GM19455 (cell line): ENCODE measurements around the gene OR5F1.

Experiments
- ATAC-seq: cut with Tn5 transposase; IDR thresholded peaks from one replicate; pipeline ENCODE4 v1.9.1; 2021; ENCODE audit not compliant: unreplicated experiment

Gene OR5F1

GRCh38 chr11:55994525-55994924, at the start of gene OR5F1:
Gene OR5F1 (minus strand): TSS chr11:55994625. CDS start chr11:55994625, 0 bp downstream.
- no peak for ATAC-seq

DNA sequence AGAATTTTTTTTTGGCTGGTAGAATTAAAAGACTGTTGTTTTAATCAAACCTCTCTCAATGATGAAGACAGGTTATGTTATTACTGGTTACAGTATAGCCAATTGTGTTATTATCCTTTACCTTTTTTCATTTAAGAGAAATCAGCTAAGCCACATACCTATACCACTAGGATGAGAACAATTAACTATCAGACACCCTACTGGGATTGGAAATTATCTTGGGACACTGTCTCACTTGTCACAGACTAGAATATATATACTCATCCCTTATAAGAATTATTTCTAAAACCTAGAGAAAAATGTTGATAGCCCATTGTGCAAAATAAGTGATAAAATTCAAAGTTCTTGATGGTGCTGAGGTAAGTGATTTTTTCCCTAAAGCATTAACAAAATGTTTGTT, 32.9 kb upstream of the OR5F1 start, which contains the start of gene OR5AS1:
Gene OR5AS1 (plus strand): TSS at position 301 of the 400 bp plus-strand sequence. CDS start 2,765 bp downstream, outside the sequence.
- ATAC-seq = no peak

GRCh38 chr11:56013805-56014204, 19.4 kb upstream of the OR5F1 start:
- no peak for ATAC-seq

GRCh38 chr11:56010716-56011115, 16.3 kb upstream of the OR5F1 start:
- ATAC-seq = no peak

DNA sequence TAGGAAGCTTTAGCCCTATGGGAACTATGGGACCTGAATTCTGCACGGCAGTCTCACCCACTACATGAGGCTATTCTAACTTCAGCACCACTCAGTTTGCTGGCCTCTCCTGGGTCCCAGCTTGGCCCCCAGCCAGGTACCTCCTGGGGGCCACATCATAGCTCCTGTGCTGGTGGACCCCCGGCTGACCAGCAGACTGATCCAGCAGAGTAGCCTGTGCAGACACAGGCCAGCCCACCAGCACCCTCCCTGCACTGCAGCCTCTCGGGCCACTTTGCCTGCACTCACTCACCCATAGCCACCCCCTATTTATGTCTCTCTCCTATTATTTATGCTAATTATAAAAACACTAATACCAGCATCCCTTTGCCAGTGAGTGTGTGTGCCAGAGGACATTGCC, 23.5 kb downstream of the OR5F1 start:
- no peak for ATAC-seq

DNA sequence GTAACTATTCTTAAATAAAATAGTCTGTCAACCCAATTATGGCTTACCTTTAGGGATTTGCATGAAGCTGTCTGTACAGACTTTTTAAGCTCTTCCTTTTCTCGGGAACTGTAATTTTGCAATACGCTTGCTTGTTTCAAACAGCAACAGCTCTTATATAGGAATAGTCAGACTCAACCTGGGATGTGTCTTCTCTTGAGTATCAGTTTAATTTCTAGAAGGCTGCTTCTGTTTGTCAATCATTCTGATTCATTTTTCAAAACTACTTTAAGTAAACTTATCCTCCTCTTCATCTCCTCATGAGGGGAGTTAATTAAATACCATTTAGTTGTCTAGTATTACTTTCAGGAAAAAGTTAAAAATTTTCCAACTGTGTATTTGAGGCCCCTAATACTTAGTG, 24.6 kb downstream of the OR5F1 start, which contains the start of gene OR10AG1:
Gene OR10AG1 (minus strand): TSS at position 101 of the 400 bp plus-strand sequence. CDS start 38 bp downstream, at position 63.
- no peak for ATAC-seq

- no peak for ATAC-seq
These were observed 26.5 kb downstream of the OR5F1 start for GRCh38 chr11:55967914-55968313.

GRCh38 chr11:55966391-55966790, 28.0 kb downstream of the OR5F1 start:
- ATAC-seq = no peak

GRCh38 chr11:55956521-55956920, 37.9 kb downstream of the OR5F1 start:
- no peak for ATAC-seq

- ATAC-seq = no peak
These were observed 45.1 kb downstream of the OR5F1 start for GRCh38 chr11:55949330-55949729.
